Cardiac septum (tissue), 1 donor: Measurements from ENCODE around the gene TIMP2. TPM values are rescaled to one million over a fixed set of nuclear protein-coding genes. Genes with fewer than 3 reads are reported as not detected.

Source experiments
- DNase-seq: peaks from one replicate; pipeline ENCODE4 v3.0.0-alpha.2; 2020; ENCODE audit warnings: low spot score
- intact Hi-C: fragments of 100-400 bp; cut with DNase I; formaldehyde crosslinking; loops from one replicate; pipeline ENCODE4 v1.14.0; 2022
- total RNA-seq: library from RNA; stranded (reverse); fragmentation: NEBNext Ultra II Directional; extraction: Animal tissue kit (Norgen Biotek cat#: 25700); gene quantifications from one replicate; pipeline ENCODE4 v1.2.1, GENCODE V29; 2021
- donor health status: DM: no; HTN: no; CAD: no.

TIMP2 gene
- total RNA-seq, 1 donor from 2014 or later: 95.5 TPM

DNA sequence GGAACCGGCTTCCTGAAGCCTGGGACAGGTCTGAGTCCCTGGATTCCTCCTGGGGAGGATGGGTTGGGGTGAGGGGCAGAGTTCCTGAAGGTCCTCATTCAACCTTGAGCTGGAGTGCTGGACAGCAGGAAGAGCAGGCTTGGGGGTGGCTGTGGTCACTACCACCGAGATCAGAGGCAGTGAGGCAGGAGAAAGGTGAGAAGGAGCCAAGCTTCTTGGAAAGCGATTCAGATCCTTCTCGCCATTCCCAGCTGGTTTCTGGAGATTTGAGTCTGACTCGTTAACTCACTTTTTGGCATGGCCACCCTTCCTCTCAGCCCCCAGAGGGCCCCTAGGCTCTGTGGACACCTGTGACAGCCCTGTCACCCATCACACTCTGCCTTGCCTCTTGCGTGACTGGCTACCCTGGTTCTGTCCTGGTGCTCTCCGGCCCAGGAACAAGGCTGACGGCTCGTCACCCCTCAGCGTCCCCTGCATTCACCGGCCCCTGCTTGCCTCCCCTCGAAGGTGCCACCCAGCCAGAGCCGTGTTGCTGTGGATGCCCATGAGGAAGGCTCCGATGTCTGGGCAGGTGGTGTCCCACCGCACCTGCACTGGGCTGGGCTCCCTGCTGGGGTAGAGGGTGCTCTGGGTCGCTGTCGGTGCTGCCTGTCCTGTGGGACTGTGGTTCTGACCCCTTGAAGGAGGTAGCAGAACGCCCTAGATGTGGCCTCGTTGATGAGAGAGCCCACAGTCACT, 9.7 kb upstream of the TIMP2 start:
- intact Hi-C loops: loop anchor here (5.0 kb wide), 2 partner anchors 37 to 53 kb away; no protein-coding TSS in a partner anchor
- no peak for DNase-seq

DNA sequence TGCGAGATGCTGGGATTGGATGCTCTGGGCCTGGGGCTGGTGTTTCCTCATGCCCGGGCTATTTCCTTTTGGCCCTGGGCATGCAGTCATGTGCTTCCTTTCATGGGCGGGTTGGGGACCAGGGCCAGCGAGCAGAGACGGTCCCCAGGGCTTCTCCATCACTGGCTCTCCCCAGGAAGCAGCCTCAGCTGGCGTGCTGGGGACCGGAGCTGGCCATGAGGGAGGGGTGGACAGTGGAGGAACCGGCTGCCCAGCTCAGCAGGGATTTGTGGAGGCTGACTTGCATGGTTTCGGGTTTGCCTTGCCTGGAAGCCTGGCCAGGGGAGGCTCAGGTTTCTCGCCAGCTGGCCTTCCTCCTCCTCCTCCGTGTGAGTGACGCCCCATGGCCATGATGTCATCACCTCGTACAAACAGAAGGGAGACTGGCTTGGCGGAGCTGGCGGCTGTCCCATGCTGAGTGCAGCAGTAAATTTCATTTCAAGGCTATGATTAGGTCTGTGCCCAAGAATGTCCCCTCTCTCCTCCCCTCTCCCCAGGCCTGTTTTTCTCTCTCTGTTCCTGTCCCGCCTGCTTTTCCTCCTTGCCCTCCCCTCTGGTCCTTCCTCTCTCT, 8.9 kb upstream of the TIMP2 start:
- intact Hi-C loops: loop anchor here (5.0 kb wide), 2 partner anchors 38 to 52 kb away; no protein-coding TSS in a partner anchor
- DNase-seq: peak; percentile 94

DNA sequence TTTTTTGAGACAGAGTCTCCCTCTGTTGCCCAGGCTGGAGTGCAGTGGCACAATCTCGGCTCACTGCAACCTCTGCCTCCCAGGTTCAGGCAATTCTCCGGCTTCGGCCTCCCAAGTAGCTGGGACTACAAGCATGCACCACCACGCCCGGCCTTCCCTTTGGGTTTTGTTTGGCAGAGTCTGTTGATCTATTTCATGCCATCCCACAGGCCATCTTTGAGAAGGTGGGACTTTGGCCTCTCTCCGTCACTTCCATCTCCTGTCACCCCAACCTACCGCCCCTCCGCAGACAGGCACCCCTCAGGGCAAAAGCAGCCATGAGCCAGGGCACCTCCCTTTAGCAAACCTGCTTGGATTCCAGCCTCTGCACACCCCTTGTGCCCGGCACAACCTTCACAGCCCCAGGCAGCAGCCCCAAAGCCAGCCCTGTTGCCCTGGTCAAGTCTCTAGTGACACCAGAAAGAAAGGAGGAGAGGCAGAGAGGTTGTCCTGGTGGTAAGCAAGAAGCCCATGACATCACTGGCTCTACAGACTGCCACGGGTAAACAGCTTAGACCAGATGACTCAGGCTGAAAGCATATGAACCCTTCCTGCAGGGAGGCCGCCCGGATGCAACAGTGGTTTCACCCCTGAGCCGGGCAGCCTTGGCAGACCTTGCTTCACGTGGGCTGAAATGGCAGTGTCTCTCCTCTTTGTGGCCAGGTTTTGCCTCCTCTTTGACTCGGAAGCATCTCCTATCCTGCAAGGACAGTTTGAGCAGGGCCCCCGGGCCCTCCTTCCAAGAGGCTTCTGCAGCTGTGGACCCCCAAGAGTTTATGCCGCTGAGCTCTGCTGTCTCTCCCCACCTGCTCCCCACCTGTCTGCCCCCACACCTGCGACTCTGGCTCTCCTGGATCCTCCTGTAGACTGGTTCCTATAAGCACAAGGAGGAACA, 8.1 kb upstream of the TIMP2 start:
- no peak for DNase-seq
- intact Hi-C loops: loop anchor here (5.0 kb wide), 2 partner anchors 39 to 51 kb away; no protein-coding TSS in a partner anchor

DNA sequence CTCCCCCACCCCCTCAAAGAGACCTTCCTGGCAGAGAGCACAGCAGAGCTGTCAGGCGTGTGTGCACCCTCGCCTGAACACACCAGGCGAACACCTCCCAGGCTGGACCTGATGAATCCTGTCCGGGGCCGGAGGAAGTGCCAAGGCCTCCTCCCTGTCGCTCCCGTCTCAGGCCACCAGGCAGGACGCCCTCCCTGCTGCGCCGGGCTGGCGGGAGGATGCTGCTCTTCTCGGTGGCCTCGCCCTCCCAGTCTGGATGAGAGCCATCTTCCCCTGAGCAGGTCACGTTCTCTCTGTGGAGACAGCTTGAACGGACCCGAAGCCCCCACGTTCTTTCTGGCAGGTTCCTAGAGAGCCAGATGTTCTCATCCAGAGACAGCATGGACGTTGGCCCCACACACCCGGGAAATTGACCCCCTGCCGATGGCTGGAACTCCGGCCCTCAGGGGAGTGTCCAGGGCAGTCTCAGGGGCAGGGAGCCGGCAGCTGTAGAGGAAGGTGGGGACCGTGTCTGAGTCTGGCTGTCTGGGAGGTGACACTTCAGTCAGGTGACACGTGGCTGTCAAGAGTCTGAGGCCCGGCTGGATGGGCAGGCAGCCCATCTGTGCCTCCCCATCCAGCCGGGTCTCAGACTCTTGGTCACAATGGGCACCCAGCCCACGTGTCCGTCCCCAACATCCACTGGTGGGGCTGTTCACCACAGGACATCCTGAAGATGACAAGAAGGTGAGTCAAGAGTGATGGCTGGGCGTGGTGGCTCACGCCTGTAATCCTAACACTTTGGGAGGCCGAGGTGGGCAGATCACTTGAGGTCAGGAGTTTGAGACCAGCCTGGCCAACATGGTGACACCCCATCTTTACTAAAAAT, 5.0 kb upstream of the TIMP2 start:
- DNase-seq: no peak
- intact Hi-C loops: loop anchor here (5.0 kb wide), 2 partner anchors 42 to 48 kb away; no protein-coding TSS in a partner anchor

DNA sequence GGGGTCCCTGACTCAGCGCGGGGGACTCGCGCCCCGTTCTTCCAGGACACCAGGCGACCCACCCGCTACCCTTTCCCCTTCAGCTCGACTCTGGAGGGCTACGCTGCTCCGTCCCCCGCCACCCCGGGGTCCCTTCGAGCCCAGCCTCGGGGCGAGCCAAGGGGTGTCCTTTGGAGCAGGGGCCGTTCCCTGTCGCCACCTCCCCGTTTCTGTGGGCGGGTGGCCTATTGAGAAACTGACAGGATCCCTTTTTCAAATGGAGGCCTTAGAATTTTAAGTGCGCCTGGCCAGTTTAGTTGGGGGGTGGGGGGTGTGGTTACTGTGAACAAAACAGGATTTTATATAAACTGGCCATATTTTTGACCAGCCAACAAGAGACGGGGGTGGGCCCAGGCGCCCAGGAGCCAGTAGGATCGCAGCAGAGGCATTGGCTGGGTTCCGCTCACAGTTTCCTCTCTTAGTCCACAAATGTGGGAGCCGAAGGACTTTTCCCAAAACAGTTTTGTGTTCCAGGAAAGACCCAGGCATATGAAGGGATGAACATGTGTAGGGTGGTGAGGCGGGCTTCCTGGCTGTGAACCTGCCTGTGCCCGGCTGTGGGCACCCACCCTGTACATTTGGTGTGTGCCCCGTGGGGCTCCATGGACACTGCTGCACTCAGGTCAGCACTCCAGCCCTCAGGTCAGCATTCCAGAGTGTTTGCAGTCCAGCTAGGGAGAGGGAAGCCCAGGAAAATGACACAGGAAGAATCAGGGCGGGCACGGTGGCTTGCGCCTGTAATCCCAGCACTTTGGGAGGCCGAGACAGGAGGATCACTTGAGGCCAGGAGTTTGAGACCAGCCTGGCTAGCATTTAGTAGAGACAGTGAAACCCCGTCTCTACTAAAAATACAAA, 722 bp upstream of the TIMP2 start:
- DNase-seq: no peak
- intact Hi-C loops: no loop called here

DNA sequence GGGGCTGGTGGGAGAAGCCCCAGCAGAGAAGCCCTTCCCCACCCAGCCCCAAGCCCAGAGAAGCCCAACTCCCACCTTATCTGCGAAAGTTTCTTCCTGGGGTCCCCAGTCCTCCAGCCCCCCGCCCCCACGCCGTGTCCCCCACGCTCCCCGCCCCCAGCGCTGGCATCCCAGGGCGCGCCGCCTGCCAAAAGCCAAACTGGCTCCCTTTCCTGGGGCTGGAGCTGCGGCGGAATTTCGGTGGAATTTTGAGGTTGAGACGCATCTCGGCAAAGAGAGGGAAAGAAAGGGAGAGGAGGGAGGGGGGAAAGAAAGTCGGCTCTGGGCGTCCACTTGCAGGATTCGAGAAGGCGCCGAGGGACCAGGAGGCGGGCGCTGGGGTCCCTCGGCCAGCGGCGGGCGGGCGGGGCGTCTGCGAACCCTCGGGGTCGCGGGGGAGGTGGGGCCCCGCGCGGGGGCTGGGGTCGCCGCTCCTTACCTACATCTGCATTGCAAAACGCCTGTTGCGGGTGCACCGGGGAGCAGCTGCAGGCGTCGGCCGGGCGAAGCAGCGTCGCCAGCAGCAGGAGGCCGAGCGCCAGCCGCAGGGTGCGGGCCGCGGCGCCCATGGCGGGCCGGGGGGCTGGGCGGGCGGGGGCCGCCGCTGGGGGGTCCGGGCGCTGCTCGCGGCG, 571 bp downstream of the TIMP2 start:
- intact Hi-C loops: no loop called here
- no peak for DNase-seq

DNA sequence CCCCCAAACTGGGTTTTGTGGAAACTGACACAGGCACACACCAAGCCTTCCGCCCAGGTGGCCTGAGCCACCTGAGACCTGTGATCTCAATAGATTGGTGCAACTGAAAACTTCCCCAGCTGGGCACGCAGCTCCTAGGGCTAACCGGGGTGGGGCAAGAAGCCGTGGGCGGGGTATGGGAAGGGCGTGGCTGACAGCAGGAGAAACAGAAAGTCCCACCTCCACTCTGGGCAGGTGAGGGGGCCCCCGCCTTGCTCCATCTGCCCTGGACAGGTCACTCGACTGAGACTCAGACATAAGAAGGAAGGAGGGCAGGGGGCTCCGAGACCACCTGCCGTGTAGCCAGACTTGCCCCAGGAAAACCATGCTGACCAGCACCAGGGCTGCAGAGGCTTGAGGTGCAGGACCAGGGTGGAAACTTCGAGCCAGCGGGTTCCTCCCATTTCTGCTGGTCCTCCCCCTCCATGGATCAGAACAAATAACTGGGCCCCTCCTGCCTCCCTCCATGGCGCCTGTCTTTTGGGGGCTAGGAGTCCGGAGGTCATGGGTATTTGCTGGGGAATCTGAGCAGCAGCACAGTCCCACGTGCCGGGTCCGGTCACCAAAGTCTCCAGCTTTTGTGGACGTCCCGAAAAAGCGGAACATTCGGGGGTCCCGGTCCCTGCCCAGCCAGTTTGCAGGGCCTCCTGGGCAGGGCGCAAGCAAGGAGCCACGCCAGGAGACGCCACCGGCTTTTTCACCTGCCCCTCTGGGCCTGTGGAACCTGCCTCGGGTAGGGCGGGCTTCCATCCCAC, 1.3 kb downstream of the TIMP2 start:
- intact Hi-C loops: no loop called here
- peak; percentile 95 for DNase-seq

DNA sequence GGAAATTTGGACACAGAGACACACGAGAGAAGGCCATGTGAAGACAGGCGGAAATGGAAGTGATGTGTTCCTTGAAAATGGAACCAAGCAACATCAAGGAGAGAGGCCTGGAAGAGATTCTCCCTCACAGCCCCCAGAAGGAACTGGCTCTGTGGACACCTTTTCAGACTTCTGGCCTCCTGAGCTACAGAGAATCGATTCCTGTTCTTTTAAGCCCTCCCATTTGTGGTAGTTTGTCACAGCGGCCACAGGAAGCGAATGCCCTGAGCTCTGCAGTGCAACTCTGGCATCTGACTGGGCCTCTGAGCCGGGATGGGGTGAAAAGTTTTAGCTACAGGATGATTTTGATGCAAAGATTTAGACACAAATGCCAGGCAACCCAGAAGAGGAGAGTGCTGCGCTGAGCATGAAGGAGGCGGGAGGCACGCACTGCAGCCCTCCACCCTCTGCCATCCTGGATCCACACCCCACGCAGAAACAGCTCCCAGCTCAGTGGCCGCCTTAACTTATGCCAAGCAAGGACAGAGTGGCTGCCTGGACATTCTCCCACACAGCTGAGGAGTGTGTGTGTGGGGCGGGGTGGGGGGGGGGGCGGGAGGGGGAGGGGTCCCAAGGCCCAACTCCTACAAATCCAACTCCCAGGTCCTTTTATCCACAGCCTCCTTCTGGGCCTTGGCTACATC, 2.2 kb downstream of the TIMP2 start:
- DNase-seq: no peak
- intact Hi-C loops: no loop called here

DNA sequence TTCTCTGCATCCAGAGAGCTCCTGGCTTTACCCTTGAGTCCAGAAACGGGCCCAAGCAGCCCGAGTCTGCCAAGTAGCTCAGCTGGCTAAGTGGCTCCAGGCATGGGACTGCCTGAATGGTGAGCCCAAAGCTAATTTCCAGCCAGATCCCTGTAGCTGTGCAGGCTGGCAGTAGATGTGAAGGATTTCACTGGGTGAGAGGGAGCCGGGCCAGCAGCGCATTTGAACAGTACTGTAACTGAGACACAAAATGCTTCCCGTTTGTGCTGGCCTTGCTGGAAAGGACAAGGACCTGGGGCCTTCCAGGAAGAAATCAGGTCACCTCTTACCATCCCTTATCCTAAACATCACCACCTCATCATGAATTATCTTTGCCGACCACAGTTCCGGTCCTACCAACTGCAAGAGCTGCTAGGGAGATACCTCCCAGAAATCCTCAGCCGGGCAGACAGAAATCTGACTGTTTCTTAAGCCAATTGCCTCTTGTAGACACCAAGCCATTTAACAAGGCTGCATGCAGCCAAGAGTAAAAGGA, 3.7 kb downstream of the TIMP2 start:
- no peak for DNase-seq
- intact Hi-C loops: no loop called here

DNA sequence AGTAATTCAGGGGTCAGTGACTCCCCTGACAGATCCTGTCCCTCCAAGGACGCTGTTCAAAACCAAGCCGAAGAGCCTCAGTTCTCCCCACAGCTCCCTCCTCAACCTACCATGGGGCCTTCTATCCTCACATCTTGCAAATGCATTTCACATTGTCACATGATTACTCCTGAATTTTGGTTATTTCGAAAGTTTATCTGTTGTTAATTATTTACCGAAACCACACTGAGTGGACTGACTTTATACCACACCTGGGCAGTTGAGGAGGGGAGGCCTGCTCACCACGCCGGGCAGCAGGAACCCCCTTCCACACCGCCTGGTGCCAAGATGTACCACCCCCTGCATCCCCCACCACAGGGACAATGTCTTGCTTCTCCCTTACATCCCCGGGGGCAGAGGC, 4.7 kb downstream of the TIMP2 start:
- intact Hi-C loops: no loop called here

DNA sequence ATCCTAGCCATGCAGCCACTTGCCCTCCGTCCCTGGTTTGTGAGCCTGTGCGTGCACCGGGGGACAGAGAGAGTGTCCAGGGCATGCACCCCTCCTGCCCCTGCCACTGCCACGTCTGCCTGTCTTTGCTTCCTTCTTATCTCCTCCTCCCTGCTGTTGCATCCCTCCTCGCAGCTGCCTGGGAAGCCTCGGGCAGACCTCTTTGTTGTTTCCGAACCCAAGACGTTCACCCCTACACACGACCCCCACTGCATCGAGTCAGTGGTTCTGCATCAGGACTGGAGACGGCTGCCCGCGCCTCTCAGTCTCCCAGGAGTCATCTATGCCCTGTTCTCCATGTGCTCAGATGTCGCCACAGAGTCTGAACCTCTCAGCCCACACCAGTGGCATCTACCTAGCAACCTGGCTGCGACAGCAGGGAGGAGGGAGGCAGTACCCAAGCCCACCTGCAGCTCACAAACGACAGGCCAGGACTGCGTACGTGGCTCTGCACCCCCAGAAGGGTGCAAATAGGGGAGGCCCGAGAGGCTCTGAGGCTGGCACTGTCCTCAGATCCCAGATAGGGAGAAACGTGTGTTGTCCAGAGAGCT, 5.2 kb downstream of the TIMP2 start:
- intact Hi-C loops: no loop called here

More for the DNA sequence above, 4.7 kb downstream of the TIMP2 start:
- DNase-seq: no peak

DNA sequence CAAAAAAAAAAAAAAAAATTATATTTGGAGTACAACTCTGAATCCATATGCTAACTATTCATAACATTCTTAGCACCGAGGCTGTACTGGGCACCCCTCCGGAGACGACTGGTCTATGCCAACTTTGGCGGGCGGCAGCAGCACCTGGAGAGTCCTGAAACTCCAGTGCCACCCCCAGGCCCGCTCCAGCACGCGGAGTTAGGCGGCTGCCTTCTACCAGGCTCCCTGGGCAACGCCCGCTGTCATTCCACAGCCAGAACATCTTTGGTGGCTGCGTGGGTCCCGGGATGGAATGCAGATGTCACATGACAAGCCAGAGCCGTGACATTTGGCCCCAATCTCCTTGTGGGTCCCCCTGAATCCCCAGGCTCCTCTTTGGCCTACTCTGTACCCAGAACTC, 6.2 kb downstream of the TIMP2 start:
- intact Hi-C loops: no loop called here
- DNase-seq: no peak

More for the DNA sequence above, 5.2 kb downstream of the TIMP2 start:
- no peak for DNase-seq

DNA sequence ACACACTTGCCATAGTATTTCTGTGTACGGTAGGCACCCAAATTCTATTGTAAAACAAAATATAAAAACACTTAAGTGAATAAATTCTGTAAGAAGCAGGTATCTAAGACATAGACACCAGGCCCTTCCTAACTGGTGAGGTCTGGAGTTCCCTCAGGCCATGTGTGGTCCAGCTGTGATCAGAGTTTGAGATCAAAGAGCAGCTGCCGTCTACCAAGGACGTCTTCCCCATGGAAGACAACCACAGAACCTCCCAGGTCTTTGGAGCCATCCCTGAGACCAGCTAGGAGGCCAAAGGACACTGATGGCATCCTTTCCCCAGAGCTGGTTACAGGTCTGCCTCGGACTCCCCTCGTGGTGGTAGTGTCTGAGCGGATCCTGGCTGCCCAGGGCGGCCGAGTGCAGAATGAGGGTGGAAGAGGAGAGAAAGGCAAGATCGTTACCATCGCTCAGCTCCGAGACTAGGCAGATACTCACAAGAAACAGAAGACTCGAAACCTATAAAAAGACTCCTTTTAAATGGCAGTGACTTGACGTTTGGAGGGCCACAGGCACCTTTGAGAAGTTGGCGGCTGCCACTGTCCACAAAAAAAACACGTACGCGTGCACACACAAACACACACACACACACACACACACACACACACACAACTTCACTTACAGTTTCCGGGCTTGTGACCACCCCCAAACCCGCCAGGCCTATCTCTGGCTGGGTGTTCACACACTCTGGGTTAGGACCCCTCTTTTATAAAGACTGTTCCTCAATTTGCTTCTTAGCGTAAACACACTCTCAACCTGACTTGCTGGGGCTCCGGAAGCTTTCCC, 7.5 kb downstream of the TIMP2 start:
- no peak for DNase-seq
- intact Hi-C loops: no loop called here

DNA sequence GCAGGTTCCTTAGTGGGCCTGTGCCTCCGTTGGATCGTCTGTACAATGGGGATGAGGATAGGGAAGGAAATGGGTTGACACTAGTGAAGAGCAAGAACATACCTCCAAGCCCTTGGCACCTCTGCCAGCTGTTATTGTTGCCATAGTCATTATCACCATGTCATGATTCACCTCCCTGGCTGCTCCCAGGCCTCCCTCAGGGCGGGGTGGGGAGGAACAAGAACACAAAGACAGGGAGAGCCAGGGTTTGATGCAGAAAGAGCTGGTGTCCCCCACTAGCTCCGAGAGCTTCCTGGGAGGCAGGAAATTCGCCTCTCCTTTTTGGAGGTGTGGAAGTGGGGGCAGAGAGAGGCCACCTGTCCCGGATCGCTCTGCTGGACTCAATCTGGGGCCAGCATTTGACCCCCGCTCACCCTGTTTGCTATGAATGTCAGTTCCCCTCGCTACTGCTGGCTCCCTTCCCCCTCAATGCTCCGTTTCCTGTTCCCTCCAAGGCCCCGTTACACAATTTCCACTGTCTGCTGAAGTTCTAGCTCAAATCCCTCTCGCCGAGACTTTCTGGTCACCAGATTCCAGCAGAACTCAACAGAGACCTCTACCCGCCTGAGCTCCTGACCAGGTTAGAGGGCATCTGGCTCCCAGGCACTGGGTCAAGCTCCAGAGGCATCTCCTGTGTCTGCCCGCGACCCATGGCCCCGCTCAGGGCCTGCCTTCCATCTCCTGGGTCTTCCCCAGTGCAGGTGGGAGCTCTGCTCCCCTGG, 9.1 kb downstream of the TIMP2 start:
- intact Hi-C loops: no loop called here
- DNase-seq: peak; percentile 87
